ENCODE data around the gene SFSWAP.

SFSWAP gene

GRCh38 chr12:131729254-131729955 is 18.5 kb downstream of the SFSWAP start:
- TF ChIP-seq CTCF (IDR thresholded peaks at IDR 0.05; ENCODE audit: insufficient read depth, low read length, missing control alignments) = no peak
- ChIA-PET CTCF (no interaction called here), POLR2A (interaction anchor here (0.6 kb wide), 1 partner anchor 354 kb away, joined by 4 read pairs; no protein-coding TSS in a partner anchor)
- H3K4me3 ChIP-seq (ENCODE audit: low read depth, low read length) = no peak overlapping the region
- no peak for DNase-seq (ENCODE audit: low read depth, low spot score)

- ChIA-PET POLR2A (no interaction called here), CTCF (no interaction called here)
- DNase-seq (ENCODE audit: low read depth, low spot score) = no peak
- no peak for TF ChIP-seq CTCF (IDR thresholded peaks at IDR 0.05; ENCODE audit: insufficient read depth, low read length, missing control alignments)
- H3K4me3 ChIP-seq (ENCODE audit: low read depth, low read length) = no peak overlapping the region
Observed at GRCh38 chr12:131732996-131733615, 22.2 kb downstream of the SFSWAP start.

- no peak for TF ChIP-seq CTCF (IDR thresholded peaks at IDR 0.05; ENCODE audit: insufficient read depth, low read length, missing control alignments)
- CTCF ChIA-PET = no interaction called here
- no peak for DNase-seq (ENCODE audit: low read depth, low spot score)
- H3K4me3 ChIP-seq (ENCODE audit: low read depth, low read length) = no peak overlapping the region
- POLR2A ChIA-PET = no interaction called here
Observed at GRCh38 chr12:131733874-131734273, 23.0 kb downstream of the SFSWAP start.

DNA sequence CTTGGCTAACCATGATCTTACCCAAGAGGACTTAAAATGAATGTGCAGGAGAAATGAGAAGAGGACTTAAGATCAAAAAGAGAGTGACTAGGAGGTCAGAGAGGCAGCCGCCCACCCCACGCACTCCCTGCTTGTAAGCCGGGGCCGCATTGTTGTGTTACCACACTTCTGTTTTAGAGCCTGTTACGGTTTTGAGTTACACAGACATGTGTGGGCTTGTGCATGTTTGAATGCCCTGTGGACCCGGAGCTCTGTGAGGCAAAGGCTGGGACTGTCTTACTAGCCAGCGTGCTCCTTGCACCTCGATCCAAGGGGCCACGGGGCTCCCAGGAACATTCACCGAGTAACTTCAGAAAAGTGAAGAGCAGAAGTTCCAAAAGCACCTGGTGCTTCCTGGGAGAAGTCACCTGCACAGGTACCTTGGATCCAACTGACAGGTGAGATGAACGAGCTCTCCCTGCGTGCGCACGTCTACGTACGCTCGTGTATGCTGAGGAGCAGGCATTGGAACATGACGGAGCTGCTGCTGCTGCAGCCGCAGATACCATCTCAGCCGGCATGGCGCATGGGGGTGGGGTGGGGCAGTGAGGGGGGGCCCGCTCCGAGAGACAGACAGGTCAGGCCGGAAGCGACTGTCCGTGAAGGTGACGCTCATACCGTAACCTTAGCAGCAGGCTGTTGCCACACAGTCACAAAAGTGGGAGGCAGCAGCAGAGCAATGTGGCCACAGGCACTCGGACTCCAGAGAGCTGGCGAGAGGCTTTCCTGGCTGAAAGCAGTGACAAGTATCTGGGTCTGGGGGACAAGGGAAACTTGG is 23.7 kb downstream of the SFSWAP start:
- no peak overlapping the region for H3K4me3 ChIP-seq (ENCODE audit: low read depth, low read length)
- no peak for TF ChIP-seq CTCF (IDR thresholded peaks at IDR 0.05; ENCODE audit: insufficient read depth, low read length, missing control alignments)
- CTCF ChIA-PET = interaction anchor here (1.5 kb wide), 1 partner anchor 96 kb away, joined by 3 read pairs; no protein-coding TSS in a partner anchor
- POLR2A ChIA-PET = no interaction called here
- DNase-seq (ENCODE audit: low read depth, low spot score) = no peak

DNA sequence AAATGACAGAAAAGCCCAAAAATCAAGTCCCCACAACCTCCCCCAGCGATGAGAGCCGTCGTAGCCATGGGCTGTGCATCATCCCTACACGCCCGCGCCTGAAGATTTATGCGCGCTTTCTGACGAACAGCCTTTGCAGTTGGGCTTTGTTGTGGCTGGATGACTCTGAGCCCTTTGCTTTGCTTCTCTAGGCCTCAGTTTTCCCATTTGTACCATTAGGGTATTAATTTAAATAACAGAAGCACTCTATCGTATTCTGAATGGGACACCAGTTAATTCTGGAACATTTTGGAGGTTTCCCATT is 24.2 kb downstream of the SFSWAP start:
- no peak for DNase-seq (ENCODE audit: low read depth, low spot score)
- ChIA-PET CTCF (interaction anchor here (1.5 kb wide), 1 partner anchor 96 kb away, joined by 3 read pairs; no protein-coding TSS in a partner anchor), POLR2A (no interaction called here)
- H3K4me3 ChIP-seq (ENCODE audit: low read depth, low read length) = no peak overlapping the region
- no peak for TF ChIP-seq CTCF (IDR thresholded peaks at IDR 0.05; ENCODE audit: insufficient read depth, low read length, missing control alignments)

Measured in AG04449 (cell line).